NCI-H524 treated with DMSO at 0.1 percent for 48 hours (cell line): ENCODE measurements around the gene ZNF148.
A peak's percentile ranks its signal among the peaks of the same experiment; 100 is the strongest.

Experiments used
- DNase-seq: peaks from one replicate; lab custom pipeline; 2025; lab: John Stamatoyannopoulos, UW

The ZNF148 gene

GRCh38 chr3:125332504-125332903, 42.6 kb downstream of the ZNF148 start:
- DNase-seq, result no peak

- no peak for DNase-seq
Measured at GRCh38 chr3:125331243-125331642, 43.9 kb downstream of the ZNF148 start.

- no peak for DNase-seq
Measured at GRCh38 chr3:125326957-125327356, 48.2 kb downstream of the ZNF148 start.

GRCh38 chr3:125325746-125326145, 49.4 kb downstream of the ZNF148 start:
- no peak for DNase-seq

GRCh38 chr3:125324341-125324740, 50.8 kb downstream of the ZNF148 start:
- DNase-seq, result no peak

- no peak for DNase-seq
Measured at GRCh38 chr3:125322917-125323316, 52.2 kb downstream of the ZNF148 start.

- DNase-seq, result peak; percentile 94
Measured at GRCh38 chr3:125322166-125322565, 53.0 kb downstream of the ZNF148 start.

- DNase-seq, result no peak
Measured at GRCh38 chr3:125319765-125320164, 55.4 kb downstream of the ZNF148 start.

GRCh38 chr3:125318871-125319270, 56.3 kb downstream of the ZNF148 start:
- DNase-seq, result no peak

- no peak for DNase-seq
Measured at GRCh38 chr3:125318167-125318865, 56.8 kb downstream of the ZNF148 start.

- no peak for DNase-seq
Measured at GRCh38 chr3:125317761-125318160, 57.4 kb downstream of the ZNF148 start.

GRCh38 chr3:125316949-125317348, 58.2 kb downstream of the ZNF148 start:
- no peak for DNase-seq

GRCh38 chr3:125316246-125316645, 58.9 kb downstream of the ZNF148 start:
- DNase-seq, result no peak

- DNase-seq, result no peak
Measured at GRCh38 chr3:125313060-125313635, 62.0 kb downstream of the ZNF148 start.

GRCh38 chr3:125310623-125311081, 64.5 kb downstream of the ZNF148 start:
- no peak for DNase-seq

- DNase-seq, result no peak
Measured at GRCh38 chr3:125309476-125309875, 65.6 kb downstream of the ZNF148 start.

- DNase-seq, result no peak
Measured at GRCh38 chr3:125306620-125307019, 68.5 kb downstream of the ZNF148 start.

- no peak for DNase-seq
Measured at GRCh38 chr3:125302932-125303331, 72.2 kb downstream of the ZNF148 start.

GRCh38 chr3:125300416-125300815, 74.7 kb downstream of the ZNF148 start:
- DNase-seq, result no peak

- no peak for DNase-seq
Measured at GRCh38 chr3:125294411-125294810, 80.7 kb downstream of the ZNF148 start.

- no peak for DNase-seq
Measured at GRCh38 chr3:125292015-125292414, 83.1 kb downstream of the ZNF148 start.

GRCh38 chr3:125289429-125289981, 85.6 kb downstream of the ZNF148 start:
- no peak for DNase-seq

- DNase-seq, result no peak
Measured at GRCh38 chr3:125287248-125287647, 87.9 kb downstream of the ZNF148 start.

GRCh38 chr3:125281381-125281780, 93.7 kb downstream of the ZNF148 start:
- no peak for DNase-seq
